CD4-positive, alpha-beta T cell treated with Interleukin-17A for 4 hours (primary cell): ENCODE measurements around the gene ARMC2.
"Not testable (repeated sequence)": the region's sequence is repeated elsewhere in the genome, so short reads cannot be mapped to it uniquely, and the experiment has no call there.

Source experiments
- DNase-seq: peaks from one replicate; pipeline ENCODE4 v3.0.0-alpha.2; 2020; ENCODE audit warnings: mixed read lengths

Gene ARMC2

GRCh38 chr6:108836061-108836460, 12.2 kb upstream of the ARMC2 start:
- no peak for DNase-seq

GRCh38 chr6:108837236-108837971, 10.8 kb upstream of the ARMC2 start:
- DNase-seq, result no peak

GRCh38 chr6:108838101-108838717, 10.0 kb upstream of the ARMC2 start:
- no peak for DNase-seq

- DNase-seq, result no peak
Observed at GRCh38 chr6:108839083-108839642, 9.1 kb upstream of the ARMC2 start.

GRCh38 chr6:108840919-108841318, 7.3 kb upstream of the ARMC2 start:
- no peak for DNase-seq

- DNase-seq, result no peak
Observed at GRCh38 chr6:108841377-108841855, 6.8 kb upstream of the ARMC2 start.

GRCh38 chr6:108844135-108844534, 4.1 kb upstream of the ARMC2 start:
- DNase-seq, result no peak

- no peak for DNase-seq
Observed at GRCh38 chr6:108845145-108845544, 3.1 kb upstream of the ARMC2 start.

- DNase-seq, result no peak
Observed at GRCh38 chr6:108846101-108846500, 2.1 kb upstream of the ARMC2 start.

GRCh38 chr6:108846628-108847027, 1.6 kb upstream of the ARMC2 start:
- no peak for DNase-seq

- DNase-seq, result peak; percentile 19
Observed at GRCh38 chr6:108847738-108848115, 495 bp upstream of the ARMC2 start.

- DNase-seq, result no peak
Observed at GRCh38 chr6:108850669-108851465, 2.6 kb downstream of the ARMC2 start.

- DNase-seq, result no peak
Observed at GRCh38 chr6:108851756-108852155, 3.5 kb downstream of the ARMC2 start.

- no peak for DNase-seq
Observed at GRCh38 chr6:108853077-108853476, 4.9 kb downstream of the ARMC2 start.

GRCh38 chr6:108862479-108863191, 14.4 kb downstream of the ARMC2 start:
- no peak for DNase-seq

GRCh38 chr6:108865751-108866286, 17.6 kb downstream of the ARMC2 start:
- not testable (repeated sequence) for DNase-seq

- no peak for DNase-seq
Observed at GRCh38 chr6:108866798-108867197, 18.6 kb downstream of the ARMC2 start.

GRCh38 chr6:108868647-108869046, 20.4 kb downstream of the ARMC2 start:
- no peak for DNase-seq

- no peak for DNase-seq
Observed at GRCh38 chr6:108869876-108870275, 21.7 kb downstream of the ARMC2 start.

- DNase-seq, result no peak
Observed at GRCh38 chr6:108870357-108870756, 22.1 kb downstream of the ARMC2 start.

- DNase-seq, result peak; percentile 51
Observed at GRCh38 chr6:108872141-108872557, 23.9 kb downstream of the ARMC2 start.

GRCh38 chr6:108872575-108872974, 24.4 kb downstream of the ARMC2 start:
- DNase-seq, result no peak
